Panc1 (cell line): Measurements from ENCODE around the gene IQSEC1. TPM values are rescaled to one million over a fixed set of nuclear protein-coding genes. Genes with fewer than 3 reads are reported as not detected.

Experiments used
- ATAC-seq: fragments of 200-7000 bp; cut with Tn5 transposase; 2 replicates; pipeline ENCODE4 v1.9.1; 2020; ENCODE audit warnings: mild to moderate bottlenecking, moderate library complexity
- BruUV-seq: library from RNA; stranded (reverse); fragments of 400-500 nt; replicated peaks from 2 replicates; lab custom pipeline; 2021; lab: Mats Ljungman, UMichigan
- CTCF ChIA-PET: fragments of 300-600 bp; sonication (Branson Sonifier 250); formaldehyde crosslinking; loops from one replicate; lab custom pipeline; 2022; ENCODE audit warnings: antibody characterized with exemption; lab: Charles Lee
- POLR2A ChIA-PET: fragments of 300-600 bp; sonication (Branson Sonifier 250); formaldehyde crosslinking; loops from one replicate; lab custom pipeline; 2022; ENCODE audit warnings: antibody characterized with exemption; lab: Charles Lee
- DNase-seq: peaks from one replicate; pipeline ENCODE4 v3.0.0-alpha.2; 2010; ENCODE audit warnings: low read depth, low spot score
- H3K27ac ChIP-seq: 2 replicates; pipeline ENCODE4 v1.5.1; 2011; ENCODE audit warnings: mild to moderate bottlenecking, low read length, inconsistent platforms
- H3K27me3 ChIP-seq: fragments of 200-500 bp; sonication (Bioruptor generic); 2 replicates; pipeline ENCODE4 v1.6.0; 2014; ENCODE audit warnings: low read length, inconsistent platforms; ENCODE audit not compliant: control insufficient read depth, insufficient read depth
- H3K36me3 ChIP-seq: fragments of 200-500 bp; sonication (Bioruptor generic); 2 replicates; pipeline ENCODE4 v1.5.1; 2014; ENCODE audit warnings: inconsistent platforms, mild to moderate bottlenecking, low read length, moderate library complexity; ENCODE audit not compliant: control insufficient read depth, insufficient read depth
- H3K4me1 ChIP-seq: 2 replicates; pipeline ENCODE4 v1.5.1; 2011; ENCODE audit warnings: inconsistent platforms, mild to moderate bottlenecking, low read length, moderate library complexity; ENCODE audit not compliant: control insufficient read depth, insufficient read depth
- H3K4me3 ChIP-seq, 2 experiments: 2 replicates each; pipeline ENCODE4 v1.5.1; 2011 to 2012; ENCODE audit warnings: low read depth in 2 of 2, low read length in 2 of 2, mild to moderate bottlenecking in 2 of 2, inconsistent platforms in 1 of 2, moderate library complexity in 1 of 2
- H3K9me3 ChIP-seq: fragments of 200-500 bp; sonication (Bioruptor generic); 2 replicates; pipeline ENCODE4 v1.5.1; 2014; ENCODE audit warnings: low read depth, mild to moderate bottlenecking, inconsistent platforms, low read length, moderate library complexity; ENCODE audit not compliant: control insufficient read depth, insufficient read depth
- CTCF ChIP-seq: fragments of 450-650 bp; IDR thresholded peaks from 2 replicates; pipeline ENCODE4 v1.5.1; 2017; ENCODE audit warnings: mild to moderate bottlenecking
- POLR2AphosphoS5 ChIP-seq: IDR thresholded peaks from 2 replicates; pipeline ENCODE4 v1.6.1; 2012; ENCODE audit warnings: mild to moderate bottlenecking, low read depth, low read length, moderate library complexity
- REST ChIP-seq, 2 experiments: IDR thresholded peaks; 2 replicates each; pipeline ENCODE4 v1.6.1; 2011 to 2012; ENCODE audit warnings: low read depth in 2 of 2, control low read depth in 1 of 2, low read length in 1 of 2, mild to moderate bottlenecking in 1 of 2, moderate library complexity in 1 of 2; ENCODE audit not compliant: insufficient read depth in 1 of 2
- SIN3A ChIP-seq: IDR thresholded peaks from 2 replicates; pipeline ENCODE4 v1.6.1; 2012; ENCODE audit warnings: low read depth, mild to moderate bottlenecking, low read length, moderate library complexity, borderline replicate concordance; ENCODE audit not compliant: insufficient read depth
- TCF7L2 ChIP-seq: IDR thresholded peaks from 2 replicates; pipeline ENCODE4 v1.6.1; 2011; ENCODE audit warnings: mild to moderate bottlenecking, low read depth, low read length, inconsistent platforms
- in situ Hi-C: cut with HindIII; loops from 2 replicates; pipeline ENCODE4 v1.10.0; 2016; ENCODE audit warnings: low sequenced_read_pairs, low pct_unique_long_range_greater_than_20kb
- intact Hi-C: fragments of 100-400 bp; cut with micrococcal nuclease; formaldehyde crosslinking; loops from one replicate; pipeline ENCODE4 v1.10.0; 2022; ENCODE audit not compliant: unreplicated experiment
- total RNA-seq: library from RNA; stranded (reverse); gene quantifications from one replicate; pipeline ENCODE4 v1.2.1, GENCODE V29; 2021; ENCODE audit not compliant: unreplicated experiment

IQSEC1 gene
- total RNA-seq, 1 experiment from 2014 or later = 28.4 TPM

GRCh38 chr3:13087320-13087990, 14.2 kb upstream of the IQSEC1 start:
- ATAC-seq (no peak), DNase-seq (no peak)
- intact Hi-C loops (no loop called here), in situ Hi-C loops (no loop called here)
- Histone ChIP-seq H3K36me3 (no peaks in the 10 kb centered on the region), H3K27me3 (no peaks in the 10 kb centered on the region), H3K27ac (no peak overlapping the region; the same call in 1 of the 2 replicates), H3K9me3 (no peaks in the 10 kb centered on the region), H3K4me1 (peaks cover 15% of the 10 kb centered on the region; the same call in 1 of the 2 replicates), H3K4me3 (no peak overlapping the region)
- ChIA-PET CTCF (no interaction called here), POLR2A (no interaction called here)
- BruUV-seq = no TSS peak
- TF ChIP-seq TCF7L2 = no peak
- TF ChIP-seq CTCF = no peak
- no peak for TF ChIP-seq REST (IDR thresholded peaks at IDR 0.05; ENCODE audit: insufficient read depth in 1 of 2, low read depth in 2 of 2, low read length in 1 of 2)
- no peak for TF ChIP-seq POLR2AphosphoS5
- TF ChIP-seq SIN3A = no peak

- intact Hi-C loops (no loop called here), in situ Hi-C loops (no loop called here)
- Histone ChIP-seq H3K27ac (no peak overlapping the region), H3K4me3 (no peak overlapping the region), H3K36me3 (no peaks in the 10 kb centered on the region), H3K9me3 (no peaks in the 10 kb centered on the region), H3K27me3 (no peaks in the 10 kb centered on the region), H3K4me1 (peaks cover 12% of the 10 kb centered on the region; the same call in 1 of the 2 replicates)
- ChIA-PET CTCF (interaction anchor here (0.6 kb wide), 1 partner anchor 552 kb away, joined by 4 read pairs; no protein-coding TSS in a partner anchor), POLR2A (no interaction called here)
- BruUV-seq = no TSS peak
- TF ChIP-seq SIN3A = no peak
- no peak for TF ChIP-seq TCF7L2
- TF ChIP-seq CTCF = no peak
- TF ChIP-seq POLR2AphosphoS5 = no peak
- no peak for TF ChIP-seq REST (IDR thresholded peaks at IDR 0.05; ENCODE audit: insufficient read depth in 1 of 2, low read depth in 2 of 2, low read length in 1 of 2)
- no peak for DNase-seq
- ATAC-seq = no peak
Observed at GRCh38 chr3:13086531-13086981, 13.3 kb upstream of the IQSEC1 start.
